Gastrocnemius medialis (tissue), 4 donors: Measurements from ENCODE around the gene CTAG2.
"Not testable (repeated sequence)": the region's sequence is repeated elsewhere in the genome, so short reads cannot be mapped to it uniquely, and the experiment has no call there.

Source experiments
- POLR2A ChIP-seq, 2 donors: fragments of 450-650 bp; IDR thresholded peaks; one replicate each; pipeline ENCODE4 v1.6.1; 2017; ENCODE audit warnings: antibody characterized with exemption in 2 of 2, mild to moderate bottlenecking in 2 of 2, moderate library complexity in 2 of 2
- TF ChIP-seq, protein P1 (sequence below), 5 experiments: fragments of 450-650 bp in 3 of 5; fragments of 200-600 bp in 2 of 5; sonication (generic) in 2 of 5; IDR thresholded peaks in 4 of 5; conservative IDR thresholded peaks in 1 of 5; 1 replicate in 4 of 5; 2 replicates in 1 of 5; pipeline ENCODE4 v1.5.1; 2016 to 2019; ENCODE audit warnings: antibody characterized with exemption in 5 of 5, mild to moderate bottlenecking in 3 of 5, moderate library complexity in 3 of 5

DNA sequence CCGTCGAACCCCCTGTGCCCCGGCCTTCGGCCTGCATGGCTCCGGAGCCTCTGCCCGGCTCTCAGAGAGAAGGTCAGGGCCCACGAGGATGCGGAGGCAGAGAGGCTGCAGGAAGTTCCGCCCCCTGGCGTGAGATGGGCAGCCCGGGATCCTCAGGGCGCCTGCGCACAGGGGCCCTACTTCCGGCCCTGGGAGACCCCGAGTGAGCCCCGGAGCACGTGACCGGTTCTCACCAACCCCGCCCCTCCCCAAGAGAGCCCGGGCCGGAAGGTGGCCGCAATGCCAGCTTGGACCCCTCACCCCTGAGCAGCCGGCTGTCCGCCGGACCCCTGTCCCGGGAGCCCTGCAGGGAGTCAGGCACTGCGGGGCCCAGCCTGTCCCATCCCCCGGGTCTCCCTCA, 34.2 kb downstream of the CTAG2 start, which contains the start of gene CTAG1B:
- TF ChIP-seq, protein P1, sequence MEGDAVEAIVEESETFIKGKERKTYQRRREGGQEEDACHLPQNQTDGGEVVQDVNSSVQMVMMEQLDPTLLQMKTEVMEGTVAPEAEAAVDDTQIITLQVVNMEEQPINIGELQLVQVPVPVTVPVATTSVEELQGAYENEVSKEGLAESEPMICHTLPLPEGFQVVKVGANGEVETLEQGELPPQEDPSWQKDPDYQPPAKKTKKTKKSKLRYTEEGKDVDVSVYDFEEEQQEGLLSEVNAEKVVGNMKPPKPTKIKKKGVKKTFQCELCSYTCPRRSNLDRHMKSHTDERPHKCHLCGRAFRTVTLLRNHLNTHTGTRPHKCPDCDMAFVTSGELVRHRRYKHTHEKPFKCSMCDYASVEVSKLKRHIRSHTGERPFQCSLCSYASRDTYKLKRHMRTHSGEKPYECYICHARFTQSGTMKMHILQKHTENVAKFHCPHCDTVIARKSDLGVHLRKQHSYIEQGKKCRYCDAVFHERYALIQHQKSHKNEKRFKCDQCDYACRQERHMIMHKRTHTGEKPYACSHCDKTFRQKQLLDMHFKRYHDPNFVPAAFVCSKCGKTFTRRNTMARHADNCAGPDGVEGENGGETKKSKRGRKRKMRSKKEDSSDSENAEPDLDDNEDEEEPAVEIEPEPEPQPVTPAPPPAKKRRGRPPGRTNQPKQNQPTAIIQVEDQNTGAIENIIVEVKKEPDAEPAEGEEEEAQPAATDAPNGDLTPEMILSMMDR (IDR thresholded peaks at IDR 0.05 in 4 of 5, conservative IDR thresholded peaks at IDR 0.05 in 1 of 5) = not testable (repeated sequence)
- not testable (repeated sequence) for TF ChIP-seq POLR2A (IDR thresholded peaks at IDR 0.05)
